ENCODE measurements around the gene RBM6.
A peak's percentile ranks its signal among the peaks of the same experiment; 100 is the strongest.
"Not testable (repeated sequence)": the region's sequence is repeated elsewhere in the genome, so short reads cannot be mapped to it uniquely, and the experiment has no call there.

The RBM6 gene

GRCh38 chr3:49994476-49994875 lies 54.5 kb downstream of the RBM6 start:
- no peak for DNase-seq

GRCh38 chr3:49996016-49996415 lies 56.1 kb downstream of the RBM6 start:
- no peak for DNase-seq

DNA sequence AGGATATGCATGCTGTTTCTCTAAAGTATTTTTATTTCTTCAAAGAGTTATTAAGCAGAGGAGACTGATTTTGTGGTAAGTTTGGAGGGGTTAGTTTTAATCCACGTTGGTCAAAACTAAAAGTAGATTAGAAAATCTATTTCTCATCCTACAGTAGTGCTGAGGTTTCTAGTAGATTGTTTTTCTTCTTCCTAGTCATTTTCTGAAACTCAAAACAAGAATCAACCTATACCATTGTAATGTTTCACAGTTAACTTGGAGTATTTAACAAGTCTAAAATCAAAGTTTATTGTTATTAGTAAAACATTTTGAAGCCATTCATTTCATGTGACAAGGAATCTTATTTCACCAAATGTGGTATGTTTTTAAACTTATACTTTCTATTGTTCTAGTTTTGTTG lies 57.9 kb downstream of the RBM6 start:
- DNase-seq = no peak

DNA sequence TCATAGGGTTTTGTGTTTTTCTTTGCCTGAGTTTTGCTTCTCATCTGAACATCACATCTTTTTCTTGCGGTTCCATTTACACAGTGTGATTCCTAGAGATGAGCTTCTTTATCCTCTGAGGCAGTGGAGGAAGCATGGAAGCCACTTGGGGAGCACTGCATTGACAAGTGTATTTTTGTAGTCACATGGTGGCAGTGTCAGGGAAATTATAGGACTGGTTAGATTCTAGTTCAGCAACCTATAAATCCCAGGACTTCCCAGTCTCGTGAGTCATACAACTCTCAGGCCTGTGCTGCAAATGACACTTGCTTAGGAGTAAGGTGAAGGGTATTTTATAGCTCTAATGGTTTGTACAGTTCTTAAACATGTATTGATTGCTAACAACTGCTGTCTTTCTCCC lies 58.4 kb downstream of the RBM6 start:
- DNase-seq = no peak

DNA sequence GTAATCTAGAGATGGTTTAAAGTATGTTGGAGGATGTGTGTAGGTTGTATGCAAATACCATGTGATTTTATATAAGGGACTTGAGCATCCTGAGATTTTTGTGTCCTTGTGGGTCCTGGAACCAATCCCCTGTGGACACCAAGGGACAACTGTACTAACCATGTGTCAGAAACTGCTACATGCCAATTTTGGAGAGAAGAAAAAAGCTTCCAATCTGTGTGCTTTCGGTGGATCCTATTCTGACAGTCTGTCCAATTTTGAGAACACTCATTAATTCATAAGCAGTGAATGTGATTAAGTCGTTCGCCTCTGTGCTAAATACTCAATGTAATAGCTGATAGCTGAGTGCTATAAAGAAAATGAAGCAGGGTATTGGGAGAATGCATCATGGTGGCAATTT lies 61.6 kb downstream of the RBM6 start:
- DNase-seq = no peak

DNA sequence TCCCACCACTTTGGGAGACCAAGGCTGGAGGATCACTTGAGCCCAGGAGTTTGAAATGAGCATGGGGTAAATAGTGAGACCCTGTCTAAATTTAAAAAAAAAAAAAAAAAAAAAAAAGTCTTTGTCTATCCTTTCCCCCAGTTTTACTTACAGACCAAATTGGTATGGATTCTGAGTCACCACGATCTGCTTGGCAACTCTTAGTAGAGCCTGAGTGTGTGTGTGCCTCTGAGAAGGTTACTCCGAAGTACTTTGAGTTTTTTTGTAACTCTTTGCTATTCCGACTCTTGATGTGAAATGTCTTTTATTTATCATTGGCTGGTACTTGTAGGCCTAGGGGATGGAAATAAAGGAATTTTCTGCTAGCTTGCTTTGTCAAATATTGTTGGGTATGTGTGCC lies 63.3 kb downstream of the RBM6 start:
- no peak for DNase-seq

DNA sequence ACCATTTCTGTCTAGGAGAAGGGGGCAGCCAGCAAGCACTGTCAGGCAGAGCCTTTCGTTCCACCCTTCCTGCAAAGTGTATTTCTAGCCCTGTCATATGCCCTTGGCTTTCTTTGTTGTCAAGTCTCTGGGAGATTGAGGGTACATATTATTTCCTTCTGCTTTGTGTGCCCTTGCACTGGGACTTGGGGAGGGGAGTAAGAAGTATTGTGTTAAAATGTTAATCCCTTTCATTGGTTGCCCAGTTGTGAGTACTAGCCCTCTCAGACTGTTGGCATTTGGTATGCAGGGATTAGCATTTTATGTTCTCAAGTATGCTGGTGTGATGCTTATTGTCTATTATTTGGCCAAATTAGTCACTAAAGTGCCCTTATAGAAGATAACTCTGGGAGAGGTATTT lies 63.9 kb downstream of the RBM6 start:
- DNase-seq = no peak

GRCh38 chr3:50008931-50009330 lies 69.0 kb downstream of the RBM6 start:
- DNase-seq = no peak

DNA sequence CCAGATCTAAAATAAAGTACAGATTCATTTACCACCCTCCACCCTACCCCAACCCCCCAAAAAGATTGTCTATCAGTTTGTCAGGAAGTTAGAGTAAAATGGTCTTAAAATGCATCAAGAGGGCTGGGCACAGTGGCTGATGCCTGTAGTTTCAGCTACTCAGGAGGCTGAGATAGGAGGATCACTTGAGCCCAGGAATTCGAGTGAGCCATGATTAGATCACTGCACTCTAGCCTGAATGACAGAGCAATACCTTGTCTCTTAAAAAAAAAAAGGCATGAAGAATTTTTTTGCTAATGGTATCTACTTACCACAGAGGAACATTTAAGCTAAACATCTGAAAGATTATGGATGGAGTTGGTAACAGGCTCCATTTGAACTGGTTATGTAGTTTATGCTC lies 71.0 kb downstream of the RBM6 start:
- no peak for DNase-seq

DNA sequence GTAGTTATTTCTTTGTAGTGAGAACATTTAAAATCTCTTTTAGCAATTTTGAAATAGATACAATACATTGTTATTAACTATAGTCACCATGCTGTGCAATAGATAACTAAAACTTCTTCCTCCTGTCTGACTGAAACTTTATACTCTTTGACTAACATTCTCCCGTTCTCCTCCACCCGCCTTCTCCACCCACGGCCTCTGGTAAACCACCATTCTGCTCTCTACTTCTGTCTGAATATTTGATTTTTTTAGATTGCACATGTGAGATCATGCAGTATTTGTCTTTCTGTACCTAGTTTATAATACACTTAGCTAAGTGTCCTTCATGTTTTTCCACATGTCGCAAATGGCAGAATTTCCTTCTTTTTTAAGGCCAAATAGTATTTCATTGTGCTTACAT lies 76.0 kb downstream of the RBM6 start:
- no peak for DNase-seq

GRCh38 chr3:50028346-50028745 lies 88.4 kb downstream of the RBM6 start:
- DNase-seq = no peak

- not testable (repeated sequence) for DNase-seq
Observed at GRCh38 chr3:50031201-50031600, 91.3 kb downstream of the RBM6 start.

- no peak for DNase-seq
Observed at GRCh38 chr3:50044976-50045375, 105.0 kb downstream of the RBM6 start.

- no peak for DNase-seq
Observed at GRCh38 chr3:50047426-50047825, 107.5 kb downstream of the RBM6 start.

DNA sequence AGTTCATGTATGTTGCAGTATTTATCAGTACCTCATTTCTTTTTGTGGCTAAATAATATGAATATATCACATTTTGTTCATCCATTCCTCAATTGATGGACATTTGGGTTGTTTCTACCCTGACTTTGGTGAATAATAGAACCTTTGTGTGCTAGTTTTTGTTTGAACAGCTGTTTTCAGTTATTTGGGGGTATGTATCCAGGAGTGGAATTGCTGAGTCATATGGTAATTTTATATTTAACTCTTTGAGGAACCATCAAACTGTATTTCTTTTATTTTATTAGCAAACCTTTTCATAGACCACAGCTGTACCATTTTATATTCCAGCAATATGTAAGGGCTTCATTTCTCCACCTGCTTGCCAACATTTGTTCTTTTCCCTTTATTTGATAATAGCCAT lies 110.4 kb downstream of the RBM6 start:
- DNase-seq = no peak

DNA sequence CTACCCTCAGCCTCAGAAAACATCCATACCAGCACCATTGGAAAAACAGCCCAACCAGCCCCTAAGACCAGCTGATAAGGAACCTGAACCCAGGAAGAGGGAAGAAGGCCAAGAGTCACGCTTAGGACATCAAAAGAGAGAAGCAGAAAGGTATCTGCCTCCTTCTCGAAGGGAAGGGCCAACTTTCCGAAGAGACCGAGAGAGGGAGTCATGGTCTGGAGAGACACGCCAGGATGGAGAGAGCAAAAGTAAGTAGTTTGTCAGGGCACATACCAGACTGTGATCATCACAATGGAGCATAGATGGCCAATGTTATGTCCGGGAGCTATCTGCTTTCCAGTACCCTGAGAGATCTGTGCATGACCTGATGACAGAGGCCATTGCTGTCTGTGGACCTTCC lies 117.8 kb downstream of the RBM6 start:
- no peak for DNase-seq

DNA sequence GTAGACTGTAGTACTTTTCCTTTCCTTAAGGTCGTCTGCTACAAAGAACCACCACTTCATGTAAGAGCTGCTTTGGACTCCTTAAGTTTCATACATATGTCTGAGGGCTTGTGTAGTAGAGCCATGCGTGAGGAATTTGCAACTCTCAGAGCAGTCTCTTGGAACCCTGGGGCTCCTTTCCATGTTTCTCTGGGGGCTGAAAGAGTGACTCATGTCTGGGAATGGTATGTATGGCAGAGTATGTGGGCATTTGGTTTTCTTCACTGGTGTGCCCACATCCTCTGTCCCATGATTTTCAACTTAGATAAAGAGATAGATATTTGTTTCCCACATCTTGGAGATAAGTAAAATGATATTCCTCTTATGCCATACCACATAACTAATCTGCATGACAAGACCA lies 128.2 kb downstream of the RBM6 start:
- DNase-seq = no peak

DNA sequence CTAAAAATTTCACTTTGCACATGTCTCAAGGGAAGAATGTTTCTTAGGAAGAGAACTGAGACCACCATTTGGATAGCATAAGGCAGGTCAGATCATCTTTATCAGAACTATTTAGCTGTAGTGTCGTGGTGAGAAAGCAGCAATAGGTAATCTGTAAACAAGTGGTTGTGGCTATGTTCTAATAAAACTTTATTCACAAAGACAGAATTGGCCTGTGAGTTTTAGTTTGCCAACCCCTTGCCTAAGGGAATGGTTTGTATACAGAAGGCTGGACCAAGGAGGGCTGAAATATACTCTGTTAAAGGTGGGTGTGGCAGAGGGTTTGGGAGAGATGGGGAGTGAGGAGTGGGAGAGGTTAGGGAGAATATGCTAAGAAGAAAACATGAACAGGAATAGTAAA lies 138.1 kb downstream of the RBM6 start:
- no peak for DNase-seq

- DNase-seq = no peak
Observed at GRCh38 chr3:50078622-50079021, 138.7 kb downstream of the RBM6 start.

DNA sequence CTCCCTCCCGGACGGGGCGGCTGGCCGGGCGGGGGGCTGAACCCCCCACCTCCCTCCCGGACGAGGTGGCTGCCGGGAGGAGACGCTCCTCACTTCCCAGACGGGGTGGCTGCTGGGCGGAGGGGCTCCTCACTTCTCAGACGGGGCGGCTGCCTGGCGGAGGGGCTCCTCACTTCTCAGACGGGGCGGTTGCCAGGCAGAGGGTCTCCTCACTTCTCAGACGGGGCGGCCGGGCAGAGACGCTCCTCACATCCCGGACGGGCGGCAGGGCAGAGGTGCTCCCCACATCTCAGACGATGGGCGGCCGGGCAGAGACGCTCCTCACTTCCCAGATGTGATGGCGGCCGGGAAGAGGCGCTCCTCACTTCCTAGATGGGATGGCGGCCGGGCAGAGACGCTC lies 145.0 kb downstream of the RBM6 start:
- DNase-seq = not testable (repeated sequence)

- DNase-seq = peak; percentile 84
Observed at GRCh38 chr3:50088725-50089608, 149.0 kb downstream of the RBM6 start, which contains the start of gene RBM5. Gene RBM5 (plus strand): TSS chr3:50088919. CDS start chr3:50090435, 1,516 bp downstream.

- no peak for DNase-seq
Observed at GRCh38 chr3:50089609-50089945, 149.6 kb downstream of the RBM6 start.

DNA sequence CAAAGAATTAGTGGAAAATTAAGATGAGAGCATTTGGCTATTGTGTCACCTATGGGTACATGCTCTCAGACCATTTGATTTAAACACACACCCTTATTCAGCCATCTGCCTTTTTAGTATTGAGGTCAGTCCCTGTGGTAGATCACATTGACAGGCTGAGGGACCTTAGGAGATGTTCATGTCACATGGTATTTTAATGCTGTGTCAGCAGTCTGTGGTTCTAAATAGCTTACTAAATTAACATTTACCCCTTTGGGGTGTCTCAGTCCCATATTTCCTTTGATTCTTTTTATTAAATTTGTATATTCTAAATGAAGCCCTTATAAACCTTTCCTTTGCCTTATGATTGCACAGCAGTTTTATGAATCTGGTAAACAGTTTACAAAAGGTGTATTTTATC lies 151.0 kb downstream of the RBM6 start:
- no peak for DNase-seq

DNA sequence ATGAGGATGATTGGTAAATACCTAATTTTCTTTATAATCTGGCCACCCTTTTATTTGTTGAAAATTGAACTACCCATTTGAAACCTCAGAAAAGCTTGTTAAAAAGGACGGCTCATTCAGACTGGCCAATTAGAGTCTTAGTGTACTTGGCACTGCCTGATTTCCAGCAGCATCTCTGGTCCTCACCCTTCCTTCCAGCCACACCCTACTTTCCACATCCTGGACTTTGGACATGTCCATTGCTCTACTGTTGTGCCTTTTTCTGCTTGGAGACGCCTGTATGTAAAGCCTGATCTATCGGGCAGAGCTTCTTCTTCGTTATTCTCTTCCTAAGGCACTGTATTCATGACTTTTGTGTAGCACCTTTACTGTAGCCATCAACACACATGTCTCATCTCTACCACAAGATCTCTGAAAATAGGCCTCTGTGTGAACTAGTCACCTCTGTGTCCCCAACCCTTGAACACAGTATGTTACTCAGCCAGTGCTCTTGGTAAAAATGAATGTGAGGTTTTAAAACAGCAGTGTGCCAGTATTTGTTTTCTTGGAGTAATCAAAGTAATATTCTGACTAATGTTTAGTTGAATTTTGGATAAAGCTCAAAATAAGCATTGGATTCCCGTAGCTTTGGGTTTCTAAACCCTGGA lies 155.5 kb downstream of the RBM6 start:
- no peak for DNase-seq

- DNase-seq = no peak
Observed at GRCh38 chr3:50100386-50100785, 160.4 kb downstream of the RBM6 start.
